HG03354 (cell line): ENCODE measurements around the gene XRCC5.

ENCODE experiments used
- ATAC-seq: cut with Tn5 transposase; IDR thresholded peaks from one replicate; pipeline ENCODE4 v1.9.1; 2021; ENCODE audit warnings: mild to moderate bottlenecking; ENCODE audit not compliant: unreplicated experiment, poor library complexity, severe bottlenecking

XRCC5 gene

GRCh38 chr2:216246766-216247165 is 137.6 kb downstream of the XRCC5 start:
- ATAC-seq, result no peak
